VCaP (cell line): ENCODE data around the gene CTNNA2.

Experiments used
- H3K27ac ChIP-seq: fragments of 450-650 bp; 2 replicates; pipeline ENCODE4 v1.5.1; 2017
- TF ChIP-seq, protein P1 (sequence below): fragments of 450-650 bp; conservative IDR thresholded peaks from 2 replicates; pipeline ENCODE4 v1.5.1; 2017; ENCODE audit warnings: mild to moderate bottlenecking, moderate library complexity

CTNNA2 gene

DNA sequence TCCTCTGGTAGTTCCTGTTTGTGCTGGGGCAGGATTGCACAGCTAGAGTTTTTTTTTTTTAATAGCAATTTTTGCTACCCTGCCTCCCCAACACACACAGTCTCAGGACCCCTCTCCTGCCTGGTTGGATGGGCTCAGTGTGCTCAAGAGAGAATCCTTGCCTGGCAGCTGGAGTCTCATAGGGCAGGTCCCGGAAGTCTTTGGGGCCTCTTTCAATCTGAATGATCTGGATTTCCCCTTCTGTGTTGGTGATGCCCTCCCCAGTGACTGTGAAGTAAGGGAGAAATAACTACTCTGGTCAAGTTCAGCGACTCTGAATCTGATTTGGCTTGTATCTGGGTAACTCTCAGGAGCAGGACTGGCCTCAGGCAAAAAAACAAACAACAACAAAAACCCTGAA, 1012.3 kb downstream of the CTNNA2 start:
- no peak overlapping the region for H3K27ac ChIP-seq
- TF ChIP-seq, protein P1, sequence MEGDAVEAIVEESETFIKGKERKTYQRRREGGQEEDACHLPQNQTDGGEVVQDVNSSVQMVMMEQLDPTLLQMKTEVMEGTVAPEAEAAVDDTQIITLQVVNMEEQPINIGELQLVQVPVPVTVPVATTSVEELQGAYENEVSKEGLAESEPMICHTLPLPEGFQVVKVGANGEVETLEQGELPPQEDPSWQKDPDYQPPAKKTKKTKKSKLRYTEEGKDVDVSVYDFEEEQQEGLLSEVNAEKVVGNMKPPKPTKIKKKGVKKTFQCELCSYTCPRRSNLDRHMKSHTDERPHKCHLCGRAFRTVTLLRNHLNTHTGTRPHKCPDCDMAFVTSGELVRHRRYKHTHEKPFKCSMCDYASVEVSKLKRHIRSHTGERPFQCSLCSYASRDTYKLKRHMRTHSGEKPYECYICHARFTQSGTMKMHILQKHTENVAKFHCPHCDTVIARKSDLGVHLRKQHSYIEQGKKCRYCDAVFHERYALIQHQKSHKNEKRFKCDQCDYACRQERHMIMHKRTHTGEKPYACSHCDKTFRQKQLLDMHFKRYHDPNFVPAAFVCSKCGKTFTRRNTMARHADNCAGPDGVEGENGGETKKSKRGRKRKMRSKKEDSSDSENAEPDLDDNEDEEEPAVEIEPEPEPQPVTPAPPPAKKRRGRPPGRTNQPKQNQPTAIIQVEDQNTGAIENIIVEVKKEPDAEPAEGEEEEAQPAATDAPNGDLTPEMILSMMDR = no peak

DNA sequence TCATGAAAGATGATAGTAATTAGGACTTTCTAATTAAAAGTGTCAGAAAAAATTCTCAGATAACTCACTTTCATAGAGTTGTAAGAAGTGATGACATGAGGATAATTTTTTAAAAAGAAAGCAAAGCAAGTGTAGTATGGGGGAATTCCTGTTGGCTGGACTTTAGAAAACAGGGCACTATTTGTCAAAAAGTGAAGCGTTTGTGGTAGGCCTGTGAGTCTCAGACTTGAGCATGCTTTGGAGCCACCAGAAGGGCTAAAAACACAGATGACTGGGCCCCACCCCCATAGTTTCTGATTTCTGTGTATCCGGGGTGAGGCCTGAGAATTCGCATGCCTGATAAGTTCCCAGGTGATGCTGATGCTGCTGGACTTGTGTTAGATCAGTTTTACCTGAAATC, 1014.3 kb downstream of the CTNNA2 start:
- H3K27ac ChIP-seq = no peak overlapping the region

DNA sequence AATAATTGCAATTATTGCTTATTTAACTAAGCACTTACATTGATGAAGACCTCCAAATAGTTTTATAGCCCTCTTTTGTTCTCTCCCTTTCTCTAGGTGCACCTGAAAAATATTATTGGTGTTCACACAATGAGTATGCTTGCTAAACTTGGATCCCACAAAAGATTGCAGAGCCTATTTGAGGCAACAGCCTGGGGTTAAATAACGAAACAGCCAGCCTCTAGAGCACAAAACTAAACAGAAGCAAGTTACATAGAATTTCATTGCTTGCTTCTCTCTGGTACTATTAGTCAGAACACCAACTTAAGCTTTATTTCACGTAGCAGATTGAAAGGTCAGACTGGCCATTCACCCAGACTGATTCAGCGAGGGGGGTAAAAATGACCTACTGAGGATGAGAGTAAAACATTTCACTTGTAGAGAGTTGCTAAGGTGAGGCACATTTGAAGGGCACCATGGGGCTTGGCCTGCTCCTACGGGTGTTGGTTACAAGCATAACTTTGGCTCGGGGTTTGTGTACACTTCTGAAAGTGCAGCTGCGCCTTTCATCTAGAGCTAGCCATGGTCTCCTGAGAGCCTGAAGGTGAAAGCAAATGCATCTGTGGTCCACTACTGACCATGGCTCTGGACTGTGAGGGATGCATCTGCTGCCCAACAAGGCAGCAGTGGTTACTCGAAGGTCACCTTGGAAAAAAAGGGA, 1016.8 kb downstream of the CTNNA2 start:
- no peak overlapping the region for H3K27ac ChIP-seq
- TF ChIP-seq, protein P1 = no peak

More for the DNA sequence above, 1014.3 kb downstream of the CTNNA2 start:
- TF ChIP-seq, protein P1 = no peak

DNA sequence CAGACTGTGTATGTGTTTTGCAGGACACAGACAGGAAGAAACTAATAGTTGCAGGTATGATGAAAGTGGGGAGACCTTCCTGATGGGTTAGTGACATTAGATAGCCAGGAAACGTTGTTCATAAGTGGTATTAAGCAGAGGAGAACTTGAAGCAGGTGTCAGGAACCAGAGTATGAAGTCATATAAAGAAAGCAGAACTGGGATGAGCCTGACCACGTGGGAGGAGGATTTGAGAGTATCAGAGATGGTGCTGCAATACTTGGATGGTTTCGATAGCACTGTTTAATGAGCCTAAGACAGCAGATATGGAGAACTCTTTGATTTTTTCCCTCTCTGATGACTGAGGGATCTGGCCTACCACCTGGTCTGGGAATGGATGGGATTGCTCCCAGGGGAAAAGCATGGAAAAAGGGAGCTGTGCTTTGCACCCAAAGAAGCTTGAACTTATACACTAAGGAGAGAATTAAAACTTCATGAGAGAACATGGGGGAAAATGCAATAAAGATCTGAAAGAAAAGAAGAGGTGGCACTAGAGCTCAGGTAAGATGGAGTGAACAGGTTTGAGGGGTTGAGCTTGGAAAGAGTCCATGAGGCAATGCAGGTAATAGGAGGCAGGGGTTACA, 1017.7 kb downstream of the CTNNA2 start:
- TF ChIP-seq, protein P1 = no peak
- no peak overlapping the region for H3K27ac ChIP-seq

DNA sequence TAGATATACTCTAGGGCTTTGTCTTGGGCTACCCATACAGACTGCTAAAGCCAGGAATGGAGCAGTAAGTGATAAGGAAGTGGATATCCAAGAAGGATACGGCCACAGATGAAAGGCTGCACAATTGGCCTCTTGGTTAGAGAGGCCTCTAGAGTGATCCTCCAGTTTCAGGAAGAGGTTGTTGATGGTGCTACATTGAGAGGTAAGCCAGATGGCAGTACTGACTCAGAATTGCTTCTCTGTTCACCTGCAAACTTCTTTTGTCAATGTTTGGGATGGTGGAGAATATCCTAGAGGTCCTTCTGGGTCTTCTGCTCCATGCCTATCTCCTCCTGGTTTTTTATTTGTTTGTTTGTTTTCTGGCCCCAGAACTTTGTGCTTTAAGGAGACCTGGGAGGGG, 1018.5 kb downstream of the CTNNA2 start:
- H3K27ac ChIP-seq = no peak overlapping the region
- TF ChIP-seq, protein P1 = no peak

DNA sequence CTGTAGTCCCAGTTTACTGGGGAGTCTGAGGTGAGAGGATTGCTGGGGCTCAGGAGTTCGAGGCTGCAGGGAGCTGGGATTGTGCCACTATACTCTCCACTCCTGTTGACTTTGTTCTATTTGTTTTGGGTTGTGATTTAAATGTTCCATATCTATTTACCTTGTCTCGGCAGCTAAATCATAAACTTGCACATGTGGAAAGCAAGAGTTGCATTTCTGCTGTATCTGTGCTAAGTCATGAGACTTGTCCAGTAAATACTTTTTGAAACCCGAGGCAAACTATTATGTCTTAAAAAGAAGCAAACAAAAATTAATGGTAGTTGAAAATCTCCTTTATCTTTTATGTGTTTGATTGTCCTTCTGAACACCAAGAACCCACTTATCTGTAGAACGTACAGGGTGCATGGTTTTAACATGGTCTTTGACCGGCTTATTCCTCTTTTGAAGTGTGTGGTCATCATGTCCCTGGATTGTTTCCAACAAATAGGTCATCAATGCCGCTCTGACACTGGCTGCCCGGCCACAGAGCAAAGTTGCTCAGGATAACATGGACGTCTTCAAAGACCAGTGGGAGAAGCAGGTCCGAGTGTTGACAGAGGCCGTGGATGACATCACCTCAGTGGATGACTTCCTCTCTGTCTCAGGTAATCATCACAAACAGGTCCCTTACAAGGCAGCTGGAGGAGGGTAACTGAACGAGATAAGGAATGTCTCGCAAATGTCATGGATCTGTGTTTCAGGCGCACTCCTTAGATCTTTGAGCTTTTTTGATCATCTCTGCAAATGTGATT, 1032.8 kb downstream of the CTNNA2 start:
- no peak overlapping the region for H3K27ac ChIP-seq
- TF ChIP-seq, protein P1 = no peak

DNA sequence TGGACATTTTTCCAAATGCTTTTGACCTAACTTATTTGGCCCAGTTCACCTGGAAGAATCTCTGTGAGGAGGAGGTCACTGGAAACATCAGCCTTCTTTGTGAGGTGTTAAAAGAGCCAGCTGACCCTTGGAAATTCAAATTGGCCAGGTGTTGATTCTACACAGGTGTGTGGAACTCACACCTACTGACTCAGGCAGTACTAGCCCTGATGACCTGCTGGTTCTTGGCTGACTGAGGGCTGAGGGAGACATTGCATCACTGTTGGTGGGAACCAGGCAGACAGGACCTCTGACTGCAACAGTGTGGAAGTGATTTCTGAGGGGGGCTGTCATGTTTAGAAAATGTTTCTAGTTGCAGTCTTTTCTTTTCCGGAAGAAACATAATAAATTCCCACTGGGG, 1033.9 kb downstream of the CTNNA2 start:
- no peak overlapping the region for H3K27ac ChIP-seq
- TF ChIP-seq, protein P1 = no peak
